HG03103 (cell line): ENCODE data around the gene JPH2.

Experiments
- ATAC-seq: cut with Tn5 transposase; IDR thresholded peaks from one replicate; pipeline ENCODE4 v1.9.1; 2021; ENCODE audit warnings: low read depth; ENCODE audit not compliant: unreplicated experiment

Gene JPH2

GRCh38 chr20:44065401-44066340 lies 121.3 kb downstream of the JPH2 start:
- ATAC-seq, result no peak

- ATAC-seq, result no peak
Measured at GRCh38 chr20:44064501-44065400, 122.2 kb downstream of the JPH2 start.
